NCI-H69 (cell line): ENCODE measurements around the gene RPL12.

Experiments
- DNase-seq: peaks from one replicate; lab custom pipeline; 2025; lab: John Stamatoyannopoulos, UW

RPL12 gene

GRCh38 chr9:127438394-127438793 lies 12.8 kb downstream of the RPL12 start:
- DNase-seq, result no peak

DNA sequence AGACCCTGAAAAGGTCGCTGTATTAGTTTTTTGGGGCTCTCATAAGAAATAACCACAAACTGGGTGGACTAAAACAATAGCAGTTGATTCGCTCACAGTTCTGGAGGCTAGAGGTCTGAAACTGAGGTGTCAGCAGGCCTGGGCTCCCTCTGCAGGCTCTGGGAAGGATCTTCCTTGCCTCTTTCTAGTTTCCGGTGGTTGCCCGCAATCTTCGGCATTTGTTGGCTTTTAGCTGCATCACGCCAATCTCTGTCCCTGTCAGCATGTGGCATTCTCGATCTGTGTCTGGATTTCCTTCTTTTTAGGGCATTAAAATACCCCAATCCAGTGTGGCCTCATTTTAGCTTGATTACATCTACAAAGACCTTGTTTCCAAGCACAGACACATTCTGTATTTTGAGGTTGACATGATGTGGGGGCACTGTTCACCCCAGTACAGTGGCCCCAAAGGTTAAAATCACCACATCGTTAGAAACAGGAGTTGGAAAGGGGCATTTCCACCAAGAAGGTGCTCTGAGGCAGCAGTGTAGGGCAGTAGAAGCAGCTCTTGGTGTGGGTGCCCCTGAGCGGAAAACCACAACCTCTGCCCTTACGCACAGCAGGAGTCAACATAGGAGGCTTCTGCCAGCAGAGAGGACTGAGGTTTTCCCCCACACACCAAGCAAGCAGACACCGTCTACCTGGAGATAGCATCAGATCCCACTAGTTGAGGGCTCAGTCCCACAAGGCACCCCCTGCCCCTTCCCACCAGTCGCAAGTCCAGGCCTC lies 13.5 kb downstream of the RPL12 start:
- no peak for DNase-seq

DNA sequence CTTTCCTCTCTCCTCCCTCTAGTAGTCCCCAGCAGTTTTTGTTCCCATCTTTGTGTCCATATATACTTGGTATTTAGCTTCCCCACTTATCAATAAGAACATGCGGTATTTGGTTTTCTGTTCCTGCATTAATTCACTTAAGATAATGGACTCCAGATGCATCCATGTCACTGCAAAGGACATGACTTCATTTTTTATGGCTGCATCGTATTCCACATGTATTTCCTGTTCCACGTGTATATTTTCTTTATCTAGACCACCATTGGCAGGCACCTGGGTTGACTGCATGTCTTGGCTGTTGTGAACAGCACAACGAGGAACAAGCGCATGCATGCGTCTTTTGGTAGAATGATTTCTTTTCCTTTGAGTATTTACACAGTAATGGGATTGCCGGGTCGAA lies 20.8 kb downstream of the RPL12 start:
- DNase-seq, result no peak

- DNase-seq, result no peak
Observed at GRCh38 chr9:127428348-127428747, 22.9 kb downstream of the RPL12 start.

GRCh38 chr9:127426756-127427155 lies 24.4 kb downstream of the RPL12 start:
- no peak for DNase-seq

GRCh38 chr9:127424676-127424999 lies 26.6 kb downstream of the RPL12 start:
- peak; percentile 61 for DNase-seq

DNA sequence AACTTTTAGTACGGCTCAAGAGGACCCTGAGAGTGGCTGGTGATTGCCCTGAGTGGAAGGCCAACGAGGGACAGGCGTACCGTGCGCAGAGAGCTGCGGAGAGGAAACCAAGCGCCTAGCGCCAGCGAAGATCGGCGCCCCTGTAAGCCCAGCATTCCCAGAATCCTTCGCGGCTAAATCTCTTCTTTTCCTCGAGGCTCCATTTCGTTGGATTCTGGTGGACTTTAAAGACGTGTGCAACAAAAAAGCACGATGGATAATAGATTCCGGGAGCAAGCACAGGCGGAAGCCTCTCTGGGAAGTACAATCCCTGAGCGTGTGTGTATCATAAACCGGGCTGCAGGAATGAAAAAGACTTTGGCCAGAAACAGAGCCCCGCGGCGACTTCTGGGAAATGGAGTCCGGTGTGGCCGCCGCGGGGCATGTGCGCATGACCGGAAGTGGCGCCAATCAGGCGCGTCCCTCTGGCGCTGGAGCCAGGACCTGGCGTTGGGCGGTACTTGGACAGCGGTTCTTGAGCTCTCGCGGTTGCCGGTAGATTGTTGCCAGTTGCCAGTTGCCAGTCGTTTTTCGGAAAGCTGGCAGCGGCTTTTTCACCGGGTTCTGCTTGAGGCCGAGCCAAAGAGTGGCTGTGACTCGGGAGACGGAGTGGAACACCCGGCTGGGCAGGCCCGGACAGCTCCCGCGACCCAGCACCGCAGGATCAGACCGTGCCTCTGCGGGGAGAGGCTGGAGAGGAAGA lies 27.1 kb downstream of the RPL12 start, which contains the start of gene ZNF79:
TSS of gene ZNF79 (plus strand) at position 449 of the 742 bp plus-strand sequence. CDS start 406 bp downstream, outside the sequence.
- peak; percentile 94 for DNase-seq

- no peak for DNase-seq
Observed at GRCh38 chr9:127423476-127423933, 27.7 kb downstream of the RPL12 start.

GRCh38 chr9:127422787-127423186 lies 28.4 kb downstream of the RPL12 start:
- no peak for DNase-seq

DNA sequence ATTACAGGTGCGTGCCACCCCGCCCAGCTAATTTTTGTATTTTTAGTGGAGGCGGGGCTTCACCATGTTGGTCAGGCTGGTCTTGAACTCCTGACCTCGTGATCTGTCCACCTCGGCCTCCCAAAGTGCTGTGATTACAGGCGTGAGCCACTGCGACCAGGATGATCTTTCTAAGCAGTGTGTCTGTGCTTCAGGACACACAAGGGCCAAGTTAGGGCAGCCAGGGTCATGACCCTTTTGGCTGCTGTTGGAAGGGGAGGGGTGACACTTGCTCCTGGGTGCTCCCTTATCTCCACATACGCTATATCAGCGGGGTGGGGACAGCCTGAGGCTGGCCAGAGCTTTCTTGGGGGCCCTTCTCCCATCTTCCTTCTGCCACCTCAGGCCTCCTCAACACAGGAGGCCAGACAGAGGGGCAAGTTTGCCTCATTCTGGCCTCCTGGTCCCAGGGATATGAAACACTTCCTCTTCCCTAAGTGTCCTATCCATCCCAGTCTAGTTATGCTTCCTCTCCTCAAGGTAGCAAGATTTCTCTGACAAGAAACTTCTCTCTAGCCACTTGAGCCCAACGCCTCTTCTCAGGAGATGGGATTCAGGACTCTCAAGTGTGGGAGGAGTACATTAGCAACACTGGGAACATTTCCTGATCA lies 28.9 kb downstream of the RPL12 start:
- no peak for DNase-seq

DNA sequence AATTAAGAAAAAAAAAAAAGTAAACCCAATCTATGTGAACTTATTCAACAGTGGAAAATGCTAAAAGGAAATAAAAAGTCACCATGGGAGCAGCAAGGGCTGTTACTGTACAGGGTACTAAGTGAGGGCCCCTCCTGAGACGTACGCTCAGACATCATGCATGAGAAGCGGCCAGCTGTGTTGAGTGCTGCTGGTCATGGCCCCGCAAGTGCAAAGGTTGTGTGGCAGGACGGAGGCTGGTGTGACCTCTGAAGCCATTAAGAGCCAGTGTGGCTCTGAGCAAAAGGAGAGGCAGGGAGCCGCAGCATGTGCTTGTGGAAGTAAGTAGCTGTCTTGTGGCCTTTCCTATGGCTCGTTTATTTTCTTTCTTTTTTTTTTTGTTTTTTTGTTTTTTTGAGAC lies 30.1 kb downstream of the RPL12 start:
- no peak for DNase-seq

DNA sequence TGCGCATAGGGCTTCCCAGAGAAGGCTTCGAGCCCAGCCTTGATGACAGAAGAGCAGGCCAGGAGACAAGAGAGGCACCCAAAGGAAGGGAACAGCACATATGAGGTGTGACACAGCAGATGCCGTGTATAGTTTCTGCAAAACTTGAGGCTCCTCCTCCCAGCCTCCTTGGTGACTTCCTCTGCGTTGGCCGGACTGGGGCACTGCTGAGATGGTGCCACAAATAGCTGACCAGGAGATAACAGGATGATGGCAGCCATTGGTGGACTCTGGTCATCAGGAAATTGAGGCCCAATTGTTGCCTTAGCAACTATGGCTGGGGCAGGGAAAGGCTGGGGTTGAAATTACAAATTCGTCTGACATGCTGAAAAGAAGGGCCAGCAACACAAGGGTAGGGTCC lies 31.9 kb downstream of the RPL12 start:
- DNase-seq, result no peak

DNA sequence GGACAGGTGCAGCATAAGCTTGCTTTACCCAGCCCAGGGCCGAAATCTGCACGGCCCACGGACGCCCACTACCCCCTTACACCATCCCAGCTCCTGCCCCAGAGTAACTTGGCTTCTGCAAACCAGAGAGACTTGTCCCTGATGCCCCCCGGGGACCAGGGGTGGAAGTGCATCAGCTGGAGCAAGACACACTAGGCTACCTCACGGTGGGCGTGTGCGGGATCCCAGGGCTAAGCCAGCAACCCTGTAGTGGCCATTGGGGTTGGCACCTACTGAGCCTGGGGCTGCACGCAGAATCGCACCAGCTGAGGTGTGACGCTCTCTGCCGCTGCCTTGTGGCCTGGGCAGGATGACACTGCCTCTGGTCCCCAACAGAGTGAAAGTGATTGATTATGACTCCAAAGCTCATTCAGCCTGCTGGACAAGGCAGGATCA lies 33.2 kb downstream of the RPL12 start:
- DNase-seq, result peak; percentile 50

- DNase-seq, result peak; percentile 44
Observed at GRCh38 chr9:127417131-127418036, 33.8 kb downstream of the RPL12 start.

DNA sequence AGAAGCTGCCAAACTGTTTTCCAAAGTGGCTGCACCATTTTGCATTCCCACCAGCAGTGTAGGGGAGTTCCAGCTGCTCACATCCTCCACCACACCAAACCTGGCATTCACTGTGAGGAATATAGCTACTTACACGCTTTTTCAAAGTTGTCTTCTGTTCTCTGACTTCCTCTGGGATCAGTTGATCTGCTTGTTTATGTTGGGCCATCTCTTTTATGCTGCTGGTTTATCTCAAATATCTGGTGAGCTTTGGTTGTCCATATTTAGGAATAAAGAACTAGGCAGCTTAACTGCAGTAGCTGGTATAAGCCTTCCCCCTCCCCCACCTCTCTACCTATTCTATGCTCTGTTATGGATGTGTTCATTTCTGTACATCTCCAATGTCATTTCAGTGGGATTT lies 35.5 kb downstream of the RPL12 start:
- no peak for DNase-seq

DNA sequence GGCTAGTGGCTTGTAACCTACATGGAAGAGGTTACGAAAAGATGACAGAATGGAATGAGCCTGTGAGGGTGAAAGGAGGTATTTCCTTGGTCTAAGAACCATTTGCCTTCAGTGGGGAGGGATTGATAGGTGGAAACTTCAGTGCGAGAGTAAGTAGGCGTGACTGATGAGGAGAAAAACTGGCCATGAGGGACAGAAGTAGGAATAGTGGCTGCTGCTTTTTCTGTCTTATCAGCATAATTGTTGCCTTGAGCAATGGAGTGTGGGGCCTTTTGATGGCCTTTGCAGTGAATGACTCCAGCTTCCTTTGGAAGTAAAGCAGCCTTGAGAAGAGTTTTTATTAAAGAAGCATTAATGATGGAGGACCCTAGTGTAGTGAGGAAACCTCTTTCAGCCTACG lies 36.1 kb downstream of the RPL12 start:
- no peak for DNase-seq

DNA sequence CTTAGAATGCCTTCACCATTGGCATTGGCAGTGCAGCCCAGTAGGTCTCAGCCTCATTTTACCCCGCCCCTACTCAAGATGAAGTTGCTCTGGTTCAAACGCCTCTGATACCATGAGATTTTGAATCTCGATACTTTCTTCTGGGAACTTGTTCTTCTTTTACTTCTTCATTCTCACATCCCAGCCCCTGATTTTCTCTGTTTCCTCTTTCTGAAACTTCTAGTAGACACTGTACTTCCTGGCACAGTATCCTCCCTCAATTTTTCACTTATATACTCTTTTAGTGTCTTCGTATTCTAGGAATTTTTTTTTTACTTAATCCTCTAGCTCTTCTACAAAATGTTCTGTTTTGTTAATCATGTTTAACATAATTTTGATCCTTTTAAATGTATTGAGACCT lies 40.1 kb downstream of the RPL12 start:
- DNase-seq, result no peak

GRCh38 chr9:127407492-127407843 lies 43.7 kb downstream of the RPL12 start:
- no peak for DNase-seq

DNA sequence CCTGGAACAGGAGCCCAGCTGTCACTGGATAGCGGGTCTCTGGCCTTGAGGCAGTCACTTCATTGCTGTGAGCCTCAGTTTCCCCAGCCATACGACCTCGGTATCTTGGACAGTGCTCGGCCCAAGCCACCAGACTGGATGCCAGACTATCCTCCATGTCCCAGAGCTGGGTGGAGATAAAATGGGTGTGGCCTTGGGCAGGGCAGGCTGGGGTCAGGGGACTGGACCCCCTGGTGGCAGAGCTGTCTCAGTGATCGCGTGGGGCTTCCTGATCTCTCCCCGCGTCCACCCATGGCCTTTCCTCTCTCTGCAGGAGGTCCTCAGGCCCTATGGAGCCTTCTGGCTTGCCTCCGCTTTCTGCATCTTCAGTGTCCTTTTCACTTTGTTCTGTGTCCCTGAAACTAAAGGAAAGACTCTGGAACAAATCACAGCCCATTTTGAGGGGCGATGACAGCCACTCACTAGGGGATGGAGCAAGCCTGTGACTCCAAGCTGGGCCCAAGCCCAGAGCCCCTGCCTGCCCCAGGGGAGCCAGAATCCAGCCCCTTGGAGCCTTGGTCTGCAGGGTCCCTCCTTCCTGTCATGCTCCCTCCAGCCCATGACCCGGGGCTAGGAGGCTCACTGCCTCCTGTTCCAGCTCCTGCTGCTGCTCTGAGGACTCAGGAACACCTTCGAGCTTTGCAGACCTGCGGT lies 44.3 kb downstream of the RPL12 start:
- no peak for DNase-seq

DNA sequence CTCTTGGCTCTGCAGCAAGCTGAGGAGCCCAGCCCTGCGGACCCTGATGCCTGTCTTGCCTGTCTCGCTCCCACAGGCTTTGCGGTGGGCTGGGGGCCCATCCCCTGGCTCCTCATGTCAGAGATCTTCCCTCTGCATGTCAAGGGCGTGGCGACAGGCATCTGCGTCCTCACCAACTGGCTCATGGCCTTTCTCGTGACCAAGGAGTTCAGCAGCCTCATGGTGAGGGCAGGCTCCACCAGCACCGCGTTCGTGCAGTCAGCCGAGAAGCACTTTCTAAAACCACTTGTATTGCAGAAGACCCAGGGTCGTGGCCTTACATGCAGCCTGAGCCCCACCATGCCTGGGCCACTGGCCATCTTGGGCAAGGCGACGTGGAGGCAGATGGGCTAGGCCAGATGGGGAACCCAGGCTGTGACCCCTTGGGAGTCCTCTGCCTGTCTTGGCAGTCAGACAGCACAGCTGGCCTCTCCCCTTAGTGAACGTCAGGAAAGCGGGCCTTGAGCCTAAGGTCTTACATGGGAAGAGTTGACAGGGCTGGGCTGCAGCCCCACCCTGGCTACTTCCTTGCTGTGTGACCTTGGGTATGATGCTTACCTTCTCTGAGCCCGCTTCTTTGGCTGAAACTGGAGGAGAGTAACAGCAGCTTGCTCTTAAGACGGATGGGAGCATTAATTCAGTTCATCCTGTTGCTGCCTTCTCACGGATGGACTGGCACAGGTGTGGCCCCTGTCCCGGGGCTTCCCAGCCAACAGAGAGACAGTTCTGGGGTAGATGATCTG lies 45.7 kb downstream of the RPL12 start:
- DNase-seq, result no peak

- no peak for DNase-seq
Observed at GRCh38 chr9:127404631-127405030, 46.6 kb downstream of the RPL12 start.
